GM23248 (cell line): ENCODE measurements around the gene SKI. TPM values are rescaled to one million over a fixed set of nuclear protein-coding genes. Genes with fewer than 3 reads are reported as not detected.

ENCODE experiments used
- DNase-seq: peaks from one replicate; pipeline ENCODE4 v3.0.0-alpha.2; 2015
- H2AFZ ChIP-seq: fragments of 200-600 bp; sonication (generic); 2 replicates; pipeline ENCODE4 v1.6.1; 2016; ENCODE audit warnings: antibody characterized with exemption
- H3F3A ChIP-seq: fragments of 200-600 bp; sonication (generic); 2 replicates; pipeline ENCODE4 v1.6.1; 2016; ENCODE audit warnings: mild to moderate bottlenecking, antibody characterized with exemption, mixed run types; ENCODE audit not compliant: insufficient read depth
- H3K27ac ChIP-seq: fragments of 200-600 bp; sonication (generic); 2 replicates; pipeline ENCODE4 v1.5.1; 2016; ENCODE audit warnings: mild to moderate bottlenecking
- H3K27me3 ChIP-seq: fragments of 200-600 bp; sonication (generic); replicated peaks from 2 replicates; pipeline ENCODE4 v1.6.1; 2016; ENCODE audit warnings: mild to moderate bottlenecking; ENCODE audit not compliant: insufficient read depth
- H3K36me3 ChIP-seq: fragments of 200-600 bp; sonication (generic); 2 replicates; pipeline ENCODE4 v1.6.1; 2016; ENCODE audit warnings: low read depth, mild to moderate bottlenecking
- H3K4me1 ChIP-seq: fragments of 200-600 bp; sonication (generic); 2 replicates; pipeline ENCODE4 v1.6.1; 2016; ENCODE audit warnings: mild to moderate bottlenecking; ENCODE audit not compliant: insufficient read depth
- H3K4me2 ChIP-seq: fragments of 200-600 bp; sonication (generic); one replicate; pipeline ENCODE4 v1.6.1; 2016; ENCODE audit warnings: mild to moderate bottlenecking; ENCODE audit not compliant: unreplicated experiment
- H3K4me3 ChIP-seq: fragments of 200-600 bp; sonication (generic); 2 replicates; pipeline ENCODE4 v1.5.1; 2016; ENCODE audit warnings: mild to moderate bottlenecking
- H3K79me2 ChIP-seq: fragments of 200-600 bp; sonication (generic); 2 replicates; pipeline ENCODE4 v1.6.1; 2016; ENCODE audit warnings: mild to moderate bottlenecking; ENCODE audit not compliant: insufficient read depth
- H3K9ac ChIP-seq: fragments of 200-600 bp; sonication (generic); 2 replicates; pipeline ENCODE4 v1.6.1; 2016; ENCODE audit warnings: mild to moderate bottlenecking
- H3K9me2 ChIP-seq: fragments of 200-600 bp; sonication (generic); 2 replicates; pipeline ENCODE4 v1.6.1; 2016; ENCODE audit warnings: mixed run types, mild to moderate bottlenecking, moderate library complexity; ENCODE audit not compliant: insufficient read depth
- H3K9me3 ChIP-seq: fragments of 200-600 bp; sonication (generic); one replicate; pipeline ENCODE4 v1.6.1; 2017; ENCODE audit warnings: low read depth
- H4K20me1 ChIP-seq: fragments of 200-600 bp; sonication (generic); 2 replicates; pipeline ENCODE4 v1.6.0; 2016; ENCODE audit not compliant: insufficient read depth
- EZH2 ChIP-seq: fragments of 200-600 bp; sonication (generic); IDR thresholded peaks from 2 replicates; pipeline ENCODE4 v1.6.1; 2018; ENCODE audit warnings: antibody characterized with exemption, mild to moderate bottlenecking; ENCODE audit not compliant: insufficient read depth, poor library complexity, severe bottlenecking
- EZH2phosphoT487 ChIP-seq: fragments of 200-600 bp; sonication (generic); IDR thresholded peaks from 2 replicates; pipeline ENCODE4 v1.6.1; 2018; ENCODE audit warnings: antibody characterized with exemption, moderate library complexity, mild to moderate bottlenecking, low read depth; ENCODE audit not compliant: insufficient read depth
- WGBS, 2 experiments: methylation state at CpG; one replicate each; pipeline ENCODE4 v1.1.6; 2015 to 2017; ENCODE audit warnings: low lambda C conversion rate in 2 of 2, low coverage in 1 of 2; ENCODE audit errors: missing lambda C conversion rate in 2 of 2; 5-methylcytosine and 5-hydroxymethylcytosine counted together
- in situ Hi-C: fragments of 300-500 bp; cut with MboI; formaldehyde crosslinking; loops from 2 replicates; pipeline ENCODE4 v1.15.0; 2020
- polyA plus RNA-seq: library from polyadenylated mRNA; unstranded; fragments of >200 nt; fragmentation: Nextera tagmentation; extraction: Ambion mirVana; gene quantifications from 2 replicates; pipeline ENCODE4 v1.2.1, GENCODE V29; 2016
- total RNA-seq: library from RNA; depleted of rRNA; stranded (reverse); fragments of >200 nt; shearing (Covaris generic); gene quantifications from 2 replicates; pipeline ENCODE4 v1.2.3, GENCODE V29; 2014

SKI gene
- total and polyA plus RNA-seq, 2 experiments from 2014 or later = 3.8 to 23.1 TPM

DNA sequence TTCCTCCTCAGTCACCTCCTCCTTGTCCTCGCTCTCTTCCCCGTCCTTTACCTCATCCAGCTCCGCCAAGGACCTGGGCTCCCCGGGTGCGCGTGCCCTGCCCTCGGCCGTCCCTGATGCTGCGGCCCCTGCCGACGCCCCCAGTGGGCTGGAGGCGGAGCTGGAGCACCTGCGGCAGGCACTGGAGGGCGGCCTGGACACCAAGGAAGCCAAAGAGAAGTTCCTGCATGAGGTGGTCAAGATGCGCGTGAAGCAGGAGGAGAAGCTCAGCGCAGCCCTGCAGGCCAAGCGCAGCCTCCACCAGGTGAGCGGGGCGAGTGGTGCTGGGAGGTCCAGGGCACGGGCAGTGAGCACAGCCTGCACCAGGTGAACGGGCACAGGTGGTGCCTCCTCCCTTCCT lies 76.2 kb downstream of the SKI start:
- in situ Hi-C loops = no loop called here

DNA sequence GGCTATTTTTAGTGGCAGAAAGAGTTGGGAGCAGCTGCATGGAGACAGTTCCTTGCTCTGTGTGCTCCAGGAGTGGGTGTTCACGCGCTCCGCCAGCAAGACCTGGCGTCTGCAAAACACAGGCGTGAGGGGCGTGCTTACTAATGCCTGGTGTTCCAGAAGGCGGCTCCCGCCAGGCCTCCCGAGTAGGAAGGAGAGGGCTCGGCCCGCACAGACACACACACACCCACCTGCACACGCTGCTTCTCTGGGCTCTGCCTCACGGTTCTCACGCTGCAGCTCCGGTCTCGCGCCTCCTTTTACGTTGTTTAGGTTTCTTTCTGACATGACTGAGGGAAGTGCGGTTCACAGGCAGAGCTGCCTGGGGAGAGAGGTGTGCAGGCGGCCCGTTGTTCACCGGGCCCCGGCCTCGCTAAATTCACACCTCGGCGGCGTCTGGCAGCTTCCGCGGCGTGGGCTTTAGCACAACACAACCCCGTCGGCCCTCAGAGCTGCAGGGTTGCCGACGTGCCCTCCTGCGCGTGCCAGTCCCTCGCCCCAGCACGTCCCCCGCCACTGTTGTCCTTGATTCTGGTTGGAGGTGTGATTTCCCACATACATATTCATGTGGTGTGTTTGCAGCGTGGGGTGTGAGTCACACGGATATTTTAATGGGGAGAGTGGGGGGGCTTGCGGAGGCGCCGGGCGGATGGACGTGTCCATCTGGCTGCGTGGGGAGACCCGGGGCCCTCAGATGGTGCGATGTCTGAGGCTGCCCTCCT lies 77.0 kb downstream of the SKI start:
- peaks cover 14% of the 10 kb centered on the region; the same call in 1 of the 2 replicates for H3F3A ChIP-seq
- H4K20me1 ChIP-seq = no peaks in the 10 kb centered on the region
- no peaks in the 10 kb centered on the region for H3K9me3 ChIP-seq
- no peak overlapping the region for H3K9ac ChIP-seq
- in situ Hi-C loops = no loop called here
- WGBS, 2 experiments = 89 to 91% methylated on average over 44 to 47 of the region's 49 CpGs
- no peak overlapping the region for H2AFZ ChIP-seq
- H3K36me3 ChIP-seq = peaks cover 12% of the 10 kb centered on the region
- no peaks in the 10 kb centered on the region for H3K27me3 ChIP-seq
- no peak for TF ChIP-seq EZH2
- no peak for TF ChIP-seq EZH2phosphoT487
- no peak overlapping the region for H3K4me3 ChIP-seq
- H3K4me1 ChIP-seq = peaks cover 15% of the 10 kb centered on the region
- no peak for DNase-seq
- H3K79me2 ChIP-seq = peaks cover 90% of the 10 kb centered on the region
- no peaks in the 10 kb centered on the region for H3K9me2 ChIP-seq
- no peak overlapping the region for H3K27ac ChIP-seq
- no peak overlapping the region for H3K4me2 ChIP-seq

More for the DNA sequence above, 76.2 kb downstream of the SKI start:
- Histone ChIP-seq H3K4me2 (no peak overlapping the region), H3K4me1 (peaks cover 23% of the 10 kb centered on the region), H3K4me3 (no peak overlapping the region), H3K79me2 (peaks cover 94% of the 10 kb centered on the region), H3K9ac (no peak overlapping the region), H3K9me3 (no peaks in the 10 kb centered on the region), H4K20me1 (no peaks in the 10 kb centered on the region), H3K9me2 (no peaks in the 10 kb centered on the region), H3F3A (peaks cover 14% of the 10 kb centered on the region; the same call in 1 of the 2 replicates), H3K36me3 (peaks cover 12% of the 10 kb centered on the region), H3K27ac (no peak overlapping the region), H2AFZ (no peak overlapping the region), H3K27me3 (no peaks in the 10 kb centered on the region)
- DNase-seq = no peak
- WGBS, 2 experiments = 90 to 94% methylated on average over 19 to 22 of the region's 22 CpGs
- TF ChIP-seq EZH2phosphoT487 (no peak), EZH2 (no peak)

DNA sequence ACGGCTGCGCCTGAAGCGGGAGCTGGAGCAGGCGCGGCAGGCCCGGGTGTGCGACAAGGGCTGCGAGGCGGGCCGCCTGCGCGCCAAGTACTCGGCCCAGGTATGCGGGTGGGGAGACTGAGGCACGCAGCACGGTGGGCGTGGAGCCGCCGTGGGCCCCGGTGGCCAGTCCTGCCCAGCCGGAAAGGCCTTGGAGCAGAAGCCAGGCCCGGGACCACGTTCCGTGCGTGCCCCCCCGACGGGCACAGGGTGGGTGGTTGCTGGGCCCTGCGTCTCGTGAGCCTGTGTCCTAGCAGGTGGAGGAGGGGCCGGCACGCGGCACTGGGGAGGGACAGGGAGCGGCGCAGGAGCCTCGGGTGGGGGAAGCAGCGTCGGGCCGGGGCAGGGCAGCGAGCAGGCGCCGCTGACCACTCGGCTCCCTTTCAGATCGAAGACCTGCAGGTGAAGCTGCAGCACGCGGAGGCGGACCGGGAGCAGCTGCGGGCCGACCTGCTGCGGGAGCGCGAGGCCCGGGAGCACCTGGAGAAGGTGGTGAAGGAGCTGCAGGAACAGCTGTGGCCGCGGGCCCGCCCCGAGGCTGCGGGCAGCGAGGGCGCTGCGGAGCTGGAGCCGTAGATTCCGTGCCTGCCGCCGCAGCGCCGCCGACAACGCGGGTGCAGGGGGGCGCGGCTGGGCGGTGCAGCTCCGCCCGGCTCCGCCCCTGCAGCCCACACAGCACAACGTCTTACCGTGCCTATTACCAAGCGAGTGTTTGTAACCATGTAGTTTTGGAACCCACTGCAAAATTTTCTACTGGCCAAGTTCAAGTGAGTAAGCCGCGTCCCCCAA lies 78.2 kb downstream of the SKI start:
- H4K20me1 ChIP-seq = no peaks in the 10 kb centered on the region
- H3F3A ChIP-seq = peaks cover 14% of the 10 kb centered on the region; the same call in 1 of the 2 replicates
- peaks cover 12% of the 10 kb centered on the region for H3K36me3 ChIP-seq
- H3K9me2 ChIP-seq = no peaks in the 10 kb centered on the region
- WGBS, 2 experiments = 94 to 95% methylated on average over 30 to 80 of the region's 81 CpGs
- in situ Hi-C loops = no loop called here
- H3K4me1 ChIP-seq = 0 out of 2 replicates have a peak, but pooled peaks cover 3% of the 10 kb centered on the region
- no peak overlapping the region for H3K27ac ChIP-seq
- H3K4me2 ChIP-seq = no peak overlapping the region
- peaks cover 87% of the 10 kb centered on the region for H3K79me2 ChIP-seq
- H3K9ac ChIP-seq = no peak overlapping the region
- H2AFZ ChIP-seq = no peak overlapping the region
- H3K27me3 ChIP-seq = no peaks in the 10 kb centered on the region
- no peak overlapping the region for H3K4me3 ChIP-seq
- H3K9me3 ChIP-seq = no peaks in the 10 kb centered on the region
- no peak for DNase-seq
- no peak for TF ChIP-seq EZH2phosphoT487
- no peak for TF ChIP-seq EZH2

DNA sequence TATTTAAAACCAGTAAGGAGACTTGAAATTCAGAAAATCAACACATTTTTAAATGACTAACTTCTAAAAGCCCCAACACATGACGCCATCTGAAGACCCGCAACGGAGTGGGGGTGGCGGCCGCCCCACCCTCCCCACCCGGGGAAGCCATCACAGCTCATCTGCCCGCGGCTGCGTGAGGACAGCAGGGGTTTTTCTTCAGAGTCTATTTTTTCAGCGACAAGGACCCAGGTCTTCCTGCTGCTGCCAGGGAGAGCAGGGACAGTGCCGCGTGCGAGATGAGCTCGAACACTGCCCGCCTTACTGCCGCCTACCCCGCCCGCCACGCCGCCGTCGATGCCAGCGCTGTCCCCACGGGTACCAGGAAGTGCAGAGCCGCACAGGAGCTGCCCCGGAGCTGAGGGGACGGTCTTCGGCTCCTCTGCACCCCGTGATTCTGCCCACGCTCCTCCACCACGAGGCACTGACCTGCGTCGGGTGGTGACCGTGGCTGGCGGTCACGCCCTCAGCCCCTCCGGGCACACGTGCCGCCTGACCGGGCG lies 79.0 kb downstream of the SKI start:
- TF ChIP-seq EZH2 (no peak), EZH2phosphoT487 (no peak)
- Histone ChIP-seq H3K4me1 (no peaks in the 10 kb centered on the region), H4K20me1 (no peaks in the 10 kb centered on the region), H3K27me3 (no peaks in the 10 kb centered on the region), H3K9ac (no peak overlapping the region), H3F3A (peaks cover 14% of the 10 kb centered on the region; the same call in 1 of the 2 replicates), H3K4me2 (no peak overlapping the region), H3K9me2 (no peaks in the 10 kb centered on the region), H3K9me3 (no peaks in the 10 kb centered on the region), H3K79me2 (peaks cover 79% of the 10 kb centered on the region), H3K4me3 (no peak overlapping the region), H3K36me3 (peaks cover 12% of the 10 kb centered on the region), H3K27ac (no peak overlapping the region), H2AFZ (no peak overlapping the region)
- no peak for DNase-seq
- 98 to 99% methylated on average over 41 of the region's 41 CpGs for WGBS, 2 experiments
- in situ Hi-C loops = no loop called here
